ENCODE data around the gene NELFB.

DNA sequence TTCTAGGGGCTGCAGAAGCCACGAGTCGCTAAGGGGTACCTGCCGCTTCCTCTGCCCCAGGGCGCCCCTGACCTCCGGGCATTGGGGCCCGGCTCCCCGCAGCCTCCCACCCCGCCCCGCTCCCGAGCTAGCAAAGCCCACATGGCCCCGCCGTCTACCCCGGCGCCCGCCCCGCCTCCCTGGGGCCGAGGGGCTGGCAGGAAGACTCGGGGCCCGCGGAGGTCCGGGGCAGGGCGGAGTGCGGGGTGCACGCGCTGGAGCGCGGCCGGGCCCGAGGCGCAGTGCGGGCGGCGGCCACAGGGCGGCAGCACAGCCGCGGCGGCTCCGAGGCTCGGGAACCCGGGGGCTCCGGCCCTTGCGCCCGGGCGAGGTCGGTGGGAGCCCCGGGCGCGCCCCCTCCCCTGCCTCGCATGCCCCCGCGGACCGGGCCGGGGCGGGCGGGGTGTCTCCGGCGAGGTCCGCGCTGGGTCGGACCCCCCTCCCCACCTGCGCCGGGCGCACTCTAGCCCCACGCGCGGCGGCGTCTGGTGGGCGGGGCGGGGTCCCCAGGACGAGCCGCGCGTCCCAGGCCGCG, 40.2 kb downstream of the NELFB start:
- no peak for TF ChIP-seq EP300 (IDR thresholded peaks at IDR 0.05; ENCODE audit: low read depth)
- TF ChIP-seq, protein P1, sequence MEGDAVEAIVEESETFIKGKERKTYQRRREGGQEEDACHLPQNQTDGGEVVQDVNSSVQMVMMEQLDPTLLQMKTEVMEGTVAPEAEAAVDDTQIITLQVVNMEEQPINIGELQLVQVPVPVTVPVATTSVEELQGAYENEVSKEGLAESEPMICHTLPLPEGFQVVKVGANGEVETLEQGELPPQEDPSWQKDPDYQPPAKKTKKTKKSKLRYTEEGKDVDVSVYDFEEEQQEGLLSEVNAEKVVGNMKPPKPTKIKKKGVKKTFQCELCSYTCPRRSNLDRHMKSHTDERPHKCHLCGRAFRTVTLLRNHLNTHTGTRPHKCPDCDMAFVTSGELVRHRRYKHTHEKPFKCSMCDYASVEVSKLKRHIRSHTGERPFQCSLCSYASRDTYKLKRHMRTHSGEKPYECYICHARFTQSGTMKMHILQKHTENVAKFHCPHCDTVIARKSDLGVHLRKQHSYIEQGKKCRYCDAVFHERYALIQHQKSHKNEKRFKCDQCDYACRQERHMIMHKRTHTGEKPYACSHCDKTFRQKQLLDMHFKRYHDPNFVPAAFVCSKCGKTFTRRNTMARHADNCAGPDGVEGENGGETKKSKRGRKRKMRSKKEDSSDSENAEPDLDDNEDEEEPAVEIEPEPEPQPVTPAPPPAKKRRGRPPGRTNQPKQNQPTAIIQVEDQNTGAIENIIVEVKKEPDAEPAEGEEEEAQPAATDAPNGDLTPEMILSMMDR (IDR thresholded peaks at IDR 0.05): peak in 3 of 5 experiments; percentile 31 to 58 (median 58)
- no peak for TF ChIP-seq POLR2A (IDR thresholded peaks at IDR 0.05)
- no peak for TF ChIP-seq POLR2AphosphoS5 (IDR thresholded peaks at IDR 0.05)

Data from transverse colon (tissue), 4 donors.